HG03457 (cell line): ENCODE measurements around the gene CEP131.

Source experiments
- ATAC-seq: cut with Tn5 transposase; IDR thresholded peaks from one replicate; pipeline ENCODE4 v1.9.1; 2021; ENCODE audit warnings: moderate number of reproducible peaks; ENCODE audit not compliant: unreplicated experiment

CEP131 gene

GRCh38 chr17:81203136-81203535 lies 19.6 kb downstream of the CEP131 start:
- ATAC-seq, result no peak

DNA sequence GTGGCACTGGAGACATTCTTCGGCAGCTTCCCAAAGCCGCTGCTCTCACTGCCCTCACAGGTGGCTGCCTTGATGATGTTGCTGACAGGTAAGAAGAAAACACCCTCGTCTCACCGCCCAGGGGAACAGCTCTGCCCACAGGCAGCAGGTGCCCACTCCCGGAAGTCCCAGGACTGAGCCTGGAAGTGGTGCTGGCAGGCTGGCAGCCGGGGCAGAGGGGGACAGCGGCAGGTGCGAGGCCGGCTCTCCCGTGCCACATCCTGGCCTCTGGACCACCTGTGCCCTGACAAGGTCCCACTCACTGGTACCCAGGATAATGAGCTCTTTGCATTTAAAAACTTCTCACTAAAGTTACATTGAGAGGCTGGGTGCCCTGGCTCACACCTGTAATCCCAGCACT lies 20.4 kb downstream of the CEP131 start:
- ATAC-seq, result no peak

GRCh38 chr17:81200695-81201580 lies 21.8 kb downstream of the CEP131 start:
- ATAC-seq, result no peak

- no peak for ATAC-seq
These were observed 22.6 kb downstream of the CEP131 start for GRCh38 chr17:81200201-81200600.

DNA sequence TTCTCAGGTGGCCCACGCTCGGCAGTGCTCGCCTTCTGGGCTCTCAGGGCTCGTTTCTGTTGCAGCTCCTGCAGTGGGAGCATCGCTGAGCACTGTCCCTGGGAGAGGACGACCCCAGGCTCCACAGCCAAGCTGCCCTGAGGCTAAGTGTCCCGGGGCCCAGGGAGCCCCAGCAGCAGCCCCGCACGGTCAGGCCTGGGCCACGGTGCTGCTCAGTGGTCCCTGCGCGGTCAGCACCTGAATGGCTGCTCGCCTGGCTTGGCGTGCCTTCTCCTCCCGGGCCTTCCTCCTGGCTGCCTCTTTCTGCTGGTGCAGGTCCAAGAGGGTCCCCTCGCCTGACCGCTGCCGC lies 23.3 kb downstream of the CEP131 start:
- no peak for ATAC-seq

GRCh38 chr17:81198826-81199481 lies 23.8 kb downstream of the CEP131 start:
- ATAC-seq, result no peak

DNA sequence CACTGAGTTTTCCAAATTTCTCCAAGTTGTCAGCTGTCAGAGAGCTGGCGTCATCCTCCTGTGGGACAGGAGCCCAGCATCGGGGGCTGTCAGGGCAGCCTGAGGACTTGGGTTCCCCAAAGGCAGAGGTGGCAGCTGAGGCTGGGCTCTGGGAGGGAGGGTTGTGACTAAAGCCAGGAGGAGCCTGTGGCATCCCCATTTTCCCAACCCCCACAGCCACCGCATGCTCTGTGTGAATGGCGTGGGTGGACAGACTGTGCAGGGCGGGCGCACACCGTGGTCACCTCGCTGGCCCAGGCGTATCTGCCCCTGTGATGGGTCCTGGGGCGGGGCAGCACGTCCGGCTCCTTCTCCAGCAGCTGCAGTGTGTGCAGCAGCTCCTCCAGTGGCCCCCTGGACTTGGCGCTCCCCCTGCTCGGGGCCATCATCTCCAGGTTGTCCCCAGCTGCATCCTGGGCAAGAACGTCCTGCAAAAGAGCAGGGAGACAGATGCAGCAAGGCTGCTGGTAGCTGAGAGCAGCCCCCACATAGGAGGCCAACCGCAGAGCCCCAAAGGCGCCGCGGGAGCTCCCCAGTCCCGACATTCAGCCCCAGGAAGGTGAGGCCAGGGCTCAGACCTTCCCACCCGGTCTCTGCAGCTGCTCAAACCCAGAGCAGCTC lies 24.8 kb downstream of the CEP131 start:
- ATAC-seq, result no peak

DNA sequence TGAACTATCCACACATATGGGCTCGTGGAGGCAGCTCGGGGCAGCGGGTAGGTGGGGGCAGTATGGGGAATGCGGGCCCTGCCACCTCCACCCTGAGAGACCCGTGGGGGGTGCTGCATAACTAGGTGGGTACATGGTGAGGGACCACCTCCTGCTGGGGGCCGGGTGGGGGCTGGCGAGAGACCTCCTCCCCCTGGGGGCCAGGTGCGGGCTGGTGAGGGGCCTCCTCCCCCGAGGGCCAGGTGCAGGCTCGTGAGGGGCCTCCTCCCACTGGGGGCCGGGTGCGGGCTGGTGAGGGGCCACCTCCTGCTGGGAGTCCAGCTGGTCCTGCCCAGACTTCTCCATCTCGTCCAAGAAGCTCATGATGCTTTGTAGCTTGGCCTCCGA lies 25.4 kb downstream of the CEP131 start:
- no peak for ATAC-seq

- no peak for ATAC-seq
These were observed 26.0 kb downstream of the CEP131 start for GRCh38 chr17:81196505-81197408.

DNA sequence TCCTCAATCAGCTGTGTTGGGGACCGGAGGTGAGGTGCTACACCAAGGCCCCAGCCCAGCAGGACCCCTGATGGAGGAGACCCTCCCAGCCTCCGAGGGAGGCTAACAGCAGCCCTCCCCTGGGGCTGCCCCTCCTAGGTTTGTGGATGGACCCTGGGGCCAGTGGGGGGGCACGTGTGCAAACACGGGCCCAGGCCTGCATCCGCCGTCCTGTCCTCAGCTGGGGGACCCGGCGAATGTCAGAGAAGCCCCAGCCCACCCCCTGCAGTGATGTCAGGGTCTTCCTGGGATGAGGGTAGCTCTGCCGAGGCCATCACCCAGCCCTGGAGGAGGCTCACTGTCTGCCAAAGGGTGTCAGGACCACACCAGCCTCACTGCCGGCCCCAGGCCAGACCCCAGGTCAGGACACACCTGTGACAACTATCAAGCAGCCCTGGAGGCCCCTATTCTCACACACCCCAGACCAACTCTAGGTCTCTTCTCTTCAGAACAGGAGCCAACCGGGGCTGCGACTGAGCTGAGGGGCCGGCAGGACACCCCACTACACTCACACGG lies 26.7 kb downstream of the CEP131 start:
- ATAC-seq, result no peak

DNA sequence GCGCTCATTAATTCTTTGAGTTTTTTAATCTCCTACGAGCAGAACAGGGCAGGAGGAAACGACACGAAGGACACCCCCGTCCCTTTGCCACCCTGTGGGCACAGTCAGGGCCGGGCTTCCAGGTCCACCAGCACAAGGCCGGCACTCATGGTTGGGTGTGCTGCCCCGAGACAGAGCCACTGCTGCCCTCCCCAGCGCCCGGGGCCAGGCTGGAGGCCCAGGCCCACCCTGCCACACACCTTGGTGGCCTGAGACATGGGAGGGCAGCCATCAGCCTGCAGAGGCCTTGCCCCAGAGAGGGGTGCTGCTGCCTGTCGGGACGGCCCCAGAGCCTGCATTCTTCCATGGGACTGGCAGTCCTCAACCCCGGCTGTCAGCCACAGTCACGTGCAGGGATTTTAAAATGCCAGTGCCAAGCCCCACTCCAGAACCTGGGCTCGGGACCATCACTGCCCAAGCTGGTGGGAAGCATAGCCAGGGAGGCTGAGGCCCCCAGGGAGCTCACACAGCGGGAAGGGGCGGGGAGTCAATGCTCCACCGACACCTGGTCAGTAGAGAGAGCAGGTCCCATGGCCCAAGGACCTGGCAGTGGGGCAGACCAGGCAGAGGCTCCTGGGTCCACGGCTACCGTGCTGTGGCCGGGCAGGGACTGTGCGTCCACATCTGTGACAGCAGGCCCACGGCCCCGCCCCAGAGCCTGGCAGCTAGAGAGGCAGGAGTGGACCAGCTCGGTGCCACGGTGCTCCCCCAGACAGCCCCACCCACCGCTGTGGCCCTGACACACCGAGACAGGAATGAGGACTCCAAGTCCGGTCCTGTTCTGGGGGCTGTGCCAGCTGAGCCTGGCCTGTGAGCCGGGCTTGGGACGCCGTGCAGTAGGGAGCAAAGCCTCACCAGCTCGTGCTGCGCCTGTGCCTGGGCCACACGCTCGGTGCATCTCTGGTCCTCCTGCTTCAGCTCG lies 27.5 kb downstream of the CEP131 start:
- ATAC-seq, result no peak

DNA sequence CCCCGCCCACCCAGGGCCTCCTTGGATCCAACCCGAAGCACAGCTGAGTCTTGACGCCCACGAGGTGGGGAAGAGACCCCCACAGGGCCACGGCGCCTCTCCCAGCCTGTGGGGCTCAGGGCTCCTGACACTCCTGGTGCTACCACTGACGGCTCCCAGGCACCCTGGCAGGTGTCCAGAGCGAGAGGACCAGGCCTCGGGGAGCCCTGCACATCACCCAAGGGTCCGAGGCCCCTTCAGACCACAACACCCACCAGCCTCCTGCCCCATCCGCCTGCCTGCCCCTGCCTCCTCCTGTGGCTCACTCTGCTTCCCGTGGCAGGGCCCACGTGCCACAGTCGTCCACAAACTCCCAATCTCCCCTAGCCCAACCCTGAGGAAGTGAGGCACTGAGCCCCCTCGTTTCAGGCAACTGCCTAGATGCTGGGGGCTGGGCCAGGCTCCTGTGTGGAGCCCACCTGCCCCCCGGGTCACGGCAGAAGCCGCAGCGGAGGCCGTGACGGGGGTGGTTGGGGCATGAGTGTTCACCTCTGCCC lies 28.5 kb downstream of the CEP131 start:
- no peak for ATAC-seq

DNA sequence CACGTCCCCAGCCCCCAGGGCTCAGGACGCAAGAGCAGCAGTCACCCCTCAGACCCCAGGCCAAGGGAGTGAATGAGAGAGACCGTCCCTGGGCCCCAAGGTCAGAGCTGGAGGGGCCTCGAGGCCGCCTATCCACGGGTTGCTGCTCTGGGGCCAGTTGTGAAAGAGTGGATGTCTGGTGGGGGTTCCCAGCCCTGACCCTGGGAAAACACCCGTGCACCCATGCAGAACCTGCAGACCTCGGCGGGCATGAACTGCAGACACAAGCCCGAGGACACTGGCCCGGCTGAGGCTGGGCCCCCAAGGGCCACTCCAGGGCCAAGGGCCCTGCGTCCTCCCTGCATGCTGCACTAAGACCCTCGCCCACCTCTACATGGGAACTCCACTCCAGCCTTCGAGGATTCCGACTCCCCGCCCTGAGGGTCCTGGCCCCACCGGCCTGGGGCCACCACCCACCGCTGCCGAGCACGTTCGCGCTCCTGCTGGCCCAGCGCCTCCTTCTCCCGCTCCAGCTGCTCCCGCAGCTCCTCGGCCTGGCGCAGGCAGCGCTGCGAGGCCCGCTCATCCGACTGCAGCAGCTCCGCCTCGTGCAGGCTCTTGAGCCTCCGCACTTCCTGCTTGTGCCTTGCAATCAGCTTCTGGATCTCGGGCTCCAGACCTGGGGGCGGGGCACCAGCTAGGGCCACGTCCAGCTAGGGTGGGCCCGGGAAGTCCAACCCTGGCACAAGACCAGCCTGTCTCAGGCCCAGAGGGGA lies 29.1 kb downstream of the CEP131 start:
- ATAC-seq, result no peak

DNA sequence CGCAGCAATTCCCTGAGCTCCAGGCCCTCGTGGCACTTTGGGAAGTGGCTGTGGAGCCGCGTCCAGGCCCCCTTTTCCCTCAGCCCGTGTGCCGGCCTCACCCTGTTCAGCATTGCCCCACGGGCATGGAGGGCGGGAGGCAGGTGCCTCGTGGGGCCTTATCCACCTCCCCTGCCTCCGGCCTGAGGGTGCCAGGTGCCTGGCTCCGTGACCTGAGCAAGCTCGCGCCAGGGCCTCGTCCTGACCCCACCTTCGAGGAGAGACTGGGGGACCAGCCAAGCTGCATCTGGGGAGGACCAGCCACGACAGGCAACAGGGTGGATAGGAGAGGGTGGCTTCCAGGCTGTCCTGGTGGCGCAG lies 29.7 kb downstream of the CEP131 start:
- ATAC-seq, result no peak

- ATAC-seq, result no peak
These were observed 30.2 kb downstream of the CEP131 start for GRCh38 chr17:81192386-81193050.

DNA sequence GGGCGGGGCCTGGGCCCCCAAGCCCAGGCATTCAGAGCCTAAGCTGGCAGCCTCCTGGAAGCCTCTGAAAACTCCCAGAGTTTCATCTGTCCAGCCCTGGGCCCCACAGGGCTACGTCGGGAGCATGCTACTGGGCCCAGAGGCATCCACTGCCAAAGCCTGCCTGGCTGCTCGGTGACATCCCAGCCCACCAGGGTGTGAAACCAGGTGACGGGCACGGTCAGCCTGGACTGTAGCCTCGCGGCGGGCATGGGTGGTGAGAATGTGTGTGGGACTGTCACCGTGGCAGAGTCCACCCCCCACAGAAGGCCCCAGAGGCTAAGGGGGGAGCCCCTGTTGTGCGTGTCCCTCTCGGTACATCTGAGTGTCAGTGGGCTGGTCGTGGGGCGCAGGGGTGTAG lies 31.1 kb downstream of the CEP131 start:
- ATAC-seq, result no peak

GRCh38 chr17:81191116-81191515 lies 31.6 kb downstream of the CEP131 start:
- ATAC-seq, result no peak

GRCh38 chr17:81190591-81190990 lies 32.2 kb downstream of the CEP131 start:
- ATAC-seq, result no peak
